AG04450 (cell line): ENCODE data around the gene A3GALT2. TPM values are rescaled to one million over a fixed set of nuclear protein-coding genes. Genes with fewer than 3 reads are reported as not detected.

ENCODE experiments used
- CTCF ChIA-PET: fragments of 300-600, 350-600 bp; formaldehyde crosslinking; extraction: SDS; loops from one replicate; lab custom pipeline; 2022; ENCODE audit warnings: antibody characterized with exemption, inconsistent platforms; lab: Charles Lee
- POLR2A ChIA-PET: fragments of 350-600 bp; formaldehyde crosslinking; extraction: SDS; loops from one replicate; lab custom pipeline; 2021; ENCODE audit warnings: antibody characterized with exemption, inconsistent platforms; lab: Yijun Ruan, JAX
- DNase-seq: peaks from one replicate; pipeline ENCODE4 v3.0.0-alpha.2; 2011; ENCODE audit warnings: low read depth, low spot score
- H3K27ac ChIP-seq: one replicate; pipeline ENCODE4 v1.5.1; 2012; ENCODE audit warnings: low read depth, low read length, control low read depth
- H3K27me3 ChIP-seq: one replicate; pipeline ENCODE4 v1.6.0; 2012; ENCODE audit warnings: low read length; ENCODE audit not compliant: control insufficient read depth, insufficient read depth
- H3K4me3 ChIP-seq: 2 replicates; pipeline ENCODE4 v1.5.1; 2011; ENCODE audit warnings: mild to moderate bottlenecking, low read depth, low read length, control low read depth
- H3K9me3 ChIP-seq: 2 replicates; pipeline ENCODE4 v1.5.1; 2012; ENCODE audit warnings: low read length; ENCODE audit not compliant: control insufficient read depth, insufficient read depth
- polyA plus RNA-seq: library from polyadenylated mRNA; depleted of rRNA; stranded (reverse); fragments of >200 nt; gene quantifications from 2 replicates; pipeline ENCODE4 v1.2.3, GENCODE V29; 2011
- TF ChIP-seq, protein P1 (sequence below): IDR thresholded peaks from 2 replicates; pipeline ENCODE4 v1.5.1; 2011; ENCODE audit warnings: low read depth, low read length, control low read depth, inconsistent platforms

A3GALT2 gene
- polyA plus RNA-seq, 1 experiment = not detected

DNA sequence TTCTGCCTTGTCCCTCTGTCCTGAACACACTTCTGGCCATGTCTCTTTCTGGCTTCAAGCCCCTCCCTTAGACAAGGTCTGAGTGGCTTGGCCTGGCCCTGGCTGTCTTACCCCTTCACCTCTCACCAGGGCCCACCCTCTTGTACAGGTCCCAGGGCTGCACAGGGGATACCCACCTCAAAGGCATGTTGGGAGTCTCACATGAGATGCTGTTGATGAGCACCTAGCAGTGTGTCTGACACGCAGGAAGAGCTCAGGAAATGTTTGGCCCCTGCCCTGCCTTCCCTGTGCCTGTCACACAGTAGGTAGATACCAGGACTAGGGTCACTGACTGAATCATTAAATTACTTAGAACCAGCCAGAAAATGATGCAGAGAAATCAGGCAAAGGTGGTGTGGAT lies 48.0 kb downstream of the A3GALT2 start:
- DNase-seq = no peak
- CTCF ChIA-PET = interaction anchor here (1.2 to 2.4 kb wide), 2 partner anchors 23 kb away, joined by 5 to 21 read pairs; no protein-coding TSS in a partner anchor
- Histone ChIP-seq H3K27me3 (no peaks in the 10 kb centered on the region), H3K27ac (no peak overlapping the region), H3K9me3 (no peaks in the 10 kb centered on the region; the same call in 1 of the 2 replicates), H3K4me3 (no peak overlapping the region)
- POLR2A ChIA-PET = no interaction called here
- TF ChIP-seq, protein P1, sequence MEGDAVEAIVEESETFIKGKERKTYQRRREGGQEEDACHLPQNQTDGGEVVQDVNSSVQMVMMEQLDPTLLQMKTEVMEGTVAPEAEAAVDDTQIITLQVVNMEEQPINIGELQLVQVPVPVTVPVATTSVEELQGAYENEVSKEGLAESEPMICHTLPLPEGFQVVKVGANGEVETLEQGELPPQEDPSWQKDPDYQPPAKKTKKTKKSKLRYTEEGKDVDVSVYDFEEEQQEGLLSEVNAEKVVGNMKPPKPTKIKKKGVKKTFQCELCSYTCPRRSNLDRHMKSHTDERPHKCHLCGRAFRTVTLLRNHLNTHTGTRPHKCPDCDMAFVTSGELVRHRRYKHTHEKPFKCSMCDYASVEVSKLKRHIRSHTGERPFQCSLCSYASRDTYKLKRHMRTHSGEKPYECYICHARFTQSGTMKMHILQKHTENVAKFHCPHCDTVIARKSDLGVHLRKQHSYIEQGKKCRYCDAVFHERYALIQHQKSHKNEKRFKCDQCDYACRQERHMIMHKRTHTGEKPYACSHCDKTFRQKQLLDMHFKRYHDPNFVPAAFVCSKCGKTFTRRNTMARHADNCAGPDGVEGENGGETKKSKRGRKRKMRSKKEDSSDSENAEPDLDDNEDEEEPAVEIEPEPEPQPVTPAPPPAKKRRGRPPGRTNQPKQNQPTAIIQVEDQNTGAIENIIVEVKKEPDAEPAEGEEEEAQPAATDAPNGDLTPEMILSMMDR = no peak

DNA sequence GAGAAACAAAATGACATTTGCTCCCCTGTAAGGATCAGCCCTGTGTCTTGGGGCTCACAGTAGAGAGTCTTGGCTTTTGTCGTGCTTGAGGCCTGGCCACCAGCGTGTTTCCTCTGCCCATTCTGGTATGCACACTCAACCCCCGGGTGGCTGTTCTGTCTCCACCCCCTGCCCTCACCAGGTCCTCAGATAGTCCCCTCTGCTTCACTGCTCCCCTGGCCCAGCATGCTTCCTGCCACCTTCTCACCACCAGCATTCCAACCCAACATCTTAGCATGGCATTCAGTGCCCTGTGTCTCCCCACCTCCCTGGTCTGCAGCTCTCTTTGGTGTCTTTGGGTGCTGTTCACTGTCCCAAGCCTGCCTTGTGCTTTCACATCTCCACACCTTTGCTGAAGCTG lies 48.4 kb downstream of the A3GALT2 start:
- H3K27me3 ChIP-seq = no peaks in the 10 kb centered on the region
- DNase-seq = no peak
- CTCF ChIA-PET = interaction anchor here (1.0 to 1.2 kb wide), 2 partner anchors 23 to 91 kb away, joined by 3 to 5 read pairs; no protein-coding TSS in a partner anchor
- H3K4me3 ChIP-seq = no peak overlapping the region
- POLR2A ChIA-PET = no interaction called here
- H3K9me3 ChIP-seq = no peaks in the 10 kb centered on the region; the same call in 1 of the 2 replicates
- TF ChIP-seq, protein P1 = no peak
- H3K27ac ChIP-seq = no peak overlapping the region

DNA sequence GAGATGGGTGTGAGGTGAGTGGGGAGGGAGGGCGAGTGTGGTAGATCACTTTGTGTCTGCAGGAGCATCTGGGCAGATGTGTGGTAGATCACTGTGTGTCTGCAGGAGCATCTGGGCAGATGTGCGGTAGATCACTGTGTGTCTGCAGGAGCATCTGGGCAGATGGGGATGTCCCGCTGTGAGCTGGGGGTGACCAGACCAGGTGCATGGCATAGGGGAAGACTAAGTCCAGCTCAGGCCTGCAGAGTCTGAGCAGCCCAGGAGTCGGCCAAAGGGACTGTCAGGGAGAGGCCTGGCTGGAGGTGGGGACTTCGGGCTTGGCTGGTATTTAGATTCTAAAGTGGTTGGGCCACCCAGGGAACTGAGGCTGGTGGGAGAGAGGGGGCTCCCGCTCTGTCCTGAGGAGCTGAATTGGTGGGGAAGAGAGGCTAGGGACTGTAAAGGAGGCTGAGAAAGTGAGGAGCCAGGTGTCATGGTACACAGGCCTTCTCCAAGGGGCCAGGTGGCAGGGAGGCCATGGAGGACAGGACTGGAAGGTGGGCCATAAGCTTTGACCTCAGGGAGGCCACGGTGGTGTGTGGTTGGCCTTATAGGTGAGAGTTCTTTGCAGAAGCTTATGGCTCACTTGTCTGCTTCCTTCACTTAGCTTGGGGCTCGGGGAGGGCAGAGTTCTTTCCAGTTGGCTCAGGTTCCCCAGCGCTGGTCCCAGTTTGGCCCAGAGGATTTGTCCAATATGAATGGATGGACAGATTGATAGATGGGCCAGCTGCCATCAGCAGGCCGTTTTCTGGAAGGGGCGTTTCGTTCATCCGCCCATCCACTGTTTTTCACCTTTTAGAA lies 49.0 kb downstream of the A3GALT2 start:
- POLR2A ChIA-PET = no interaction called here

DNA sequence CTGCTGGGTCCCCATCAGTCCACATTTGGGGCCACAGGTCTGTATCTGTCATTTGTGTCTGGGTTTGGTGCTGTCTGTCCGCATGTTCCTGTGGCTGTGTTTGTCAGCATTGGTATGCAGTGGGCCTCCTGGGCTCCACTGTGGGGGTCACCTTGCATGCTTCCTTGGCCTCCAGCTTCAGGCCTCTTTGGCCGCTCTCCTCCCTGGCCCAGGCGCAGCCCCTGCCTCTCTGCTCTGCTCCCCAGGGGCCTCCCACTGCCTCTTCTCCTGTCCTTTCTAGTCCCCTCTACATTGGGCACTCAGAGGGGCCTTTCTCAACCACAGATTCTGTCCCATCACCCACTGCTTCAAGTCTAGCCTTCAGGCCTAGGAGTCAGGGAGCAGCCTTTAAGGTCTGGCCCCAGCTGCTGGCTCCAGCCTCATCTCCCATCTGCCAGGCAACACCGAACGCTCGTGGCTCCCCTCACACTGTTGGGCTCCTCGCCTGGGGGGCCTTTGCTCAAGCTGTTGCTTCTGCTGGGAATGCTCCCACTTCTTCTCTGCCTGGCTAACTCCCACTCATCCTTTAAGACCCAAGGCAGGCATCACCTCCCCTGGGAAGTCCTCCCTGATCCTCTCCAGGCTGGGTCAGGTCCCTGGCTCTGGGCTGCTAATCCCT lies 50.0 kb downstream of the A3GALT2 start:
- no peak for DNase-seq
- TF ChIP-seq, protein P1 = no peak
- H3K27me3 ChIP-seq = no peaks in the 10 kb centered on the region
- no peak overlapping the region for H3K27ac ChIP-seq
- POLR2A ChIA-PET = no interaction called here
- H3K9me3 ChIP-seq = no peaks in the 10 kb centered on the region; the same call in 1 of the 2 replicates
- no peak overlapping the region for H3K4me3 ChIP-seq
- CTCF ChIA-PET = interaction anchor here (1.5 to 2.9 kb wide), 2 partner anchors 25 to 28 kb away, joined by 3 to 10 read pairs; no protein-coding TSS in a partner anchor

More for the DNA sequence above, 49.0 kb downstream of the A3GALT2 start:
- CTCF ChIA-PET = interaction anchor here (1.0 to 1.2 kb wide), 2 partner anchors 24 to 91 kb away, joined by 3 to 5 read pairs; no protein-coding TSS in a partner anchor
- Histone ChIP-seq H3K27me3 (no peaks in the 10 kb centered on the region), H3K9me3 (no peaks in the 10 kb centered on the region; the same call in 1 of the 2 replicates), H3K4me3 (no peak overlapping the region), H3K27ac (no peak overlapping the region)
- DNase-seq = no peak
- TF ChIP-seq, protein P1 = no peak
